NCI-H82 treated with DMSO at 0.1 percent for 48 hours (cell line): ENCODE data around the gene NACC1.

Experiments
- DNase-seq: peaks from one replicate; lab custom pipeline; 2025; ENCODE audit not compliant: unreplicated experiment; lab: John Stamatoyannopoulos, UW

The NACC1 gene

GRCh38 chr19:13099073-13099999 lies 18.7 kb upstream of the NACC1 start:
- DNase-seq, result no peak

DNA sequence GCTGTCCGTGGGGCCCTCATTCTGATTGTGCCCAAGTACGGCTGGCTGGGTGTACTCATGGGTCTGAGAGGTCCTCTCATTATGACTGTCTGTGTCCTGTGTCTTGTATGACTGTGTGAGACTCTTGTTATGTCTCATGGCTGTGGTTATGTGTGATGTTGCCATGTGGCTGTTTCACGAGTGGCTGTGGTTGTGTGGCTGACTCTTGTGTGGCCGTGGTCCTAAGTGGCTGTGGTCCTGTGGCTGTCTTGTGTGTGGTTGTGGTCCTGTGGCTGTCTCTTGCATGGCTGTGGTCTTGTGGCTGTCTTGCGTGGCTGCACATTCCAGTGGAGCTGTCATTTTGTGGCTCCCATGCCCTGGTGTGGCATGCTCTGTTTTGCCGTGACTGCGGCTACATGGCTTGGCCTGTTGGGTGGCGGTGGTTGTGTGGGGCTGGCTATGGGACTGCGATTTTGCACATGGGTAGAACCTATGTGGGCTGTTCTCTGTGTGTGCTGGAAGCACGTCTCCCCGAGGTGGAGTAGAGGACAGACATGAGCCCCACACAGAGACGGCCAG lies 18.0 kb upstream of the NACC1 start:
- DNase-seq, result no peak

- DNase-seq, result no peak
Measured at GRCh38 chr19:13100841-13101589, 17.0 kb upstream of the NACC1 start.

DNA sequence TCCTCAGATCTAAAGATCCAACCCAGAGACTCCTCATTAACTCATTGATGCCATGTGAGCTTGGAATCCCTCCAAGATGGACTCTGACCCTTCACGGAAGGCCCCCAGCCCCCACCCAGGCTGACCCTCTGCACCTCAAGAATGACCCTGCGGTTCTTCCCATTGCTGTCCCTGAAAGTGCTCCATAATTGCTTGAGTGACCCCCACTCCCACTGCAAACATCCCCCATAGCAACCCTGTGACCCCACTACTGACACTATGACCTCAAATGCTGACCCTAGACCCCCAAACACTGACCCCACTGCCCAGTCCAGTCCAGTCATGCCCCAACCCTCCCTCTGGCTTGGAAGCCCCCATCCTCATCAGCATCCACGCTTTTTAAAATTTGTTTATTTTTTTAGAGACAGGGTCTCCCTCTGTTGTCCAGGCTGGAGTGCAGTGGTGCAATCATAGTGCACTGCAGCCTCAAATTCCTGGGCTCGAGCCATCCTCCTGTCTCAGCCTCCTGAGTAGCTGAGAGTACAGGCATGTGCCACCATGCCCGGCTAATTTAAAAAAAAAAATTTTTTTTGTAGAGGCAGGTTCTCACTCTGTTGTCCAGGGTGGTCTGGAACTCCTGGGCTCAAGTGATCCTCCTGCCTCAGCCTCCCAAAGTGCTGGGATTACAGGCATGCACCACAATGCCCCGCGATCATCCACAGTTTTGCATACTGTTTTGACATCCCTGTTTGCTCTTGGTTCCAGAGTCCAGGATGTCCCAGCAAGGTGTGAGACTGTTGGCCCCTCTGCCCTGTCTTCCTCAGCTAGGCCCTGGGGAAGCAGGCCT lies 16.3 kb upstream of the NACC1 start:
- no peak for DNase-seq

DNA sequence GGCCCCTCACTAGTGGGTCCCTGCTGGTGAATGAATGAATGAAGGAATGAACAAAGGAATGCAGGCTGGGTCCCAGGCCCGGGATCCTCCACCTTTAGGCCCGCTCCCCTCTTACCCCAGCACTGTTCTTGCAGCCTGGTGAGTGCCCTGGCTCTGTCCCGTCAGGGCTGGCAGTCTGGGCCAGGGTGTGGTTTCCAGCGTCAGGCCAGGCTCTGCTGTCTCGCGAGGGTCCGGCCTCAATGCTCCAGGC lies 15.7 kb upstream of the NACC1 start:
- no peak for DNase-seq

- no peak for DNase-seq
Measured at GRCh38 chr19:13102666-13103580, 15.1 kb upstream of the NACC1 start, which contains the start of gene LYL1. Gene LYL1 (minus strand): TSS chr19:13102858. CDS start chr19:13101171, 1,687 bp downstream.

DNA sequence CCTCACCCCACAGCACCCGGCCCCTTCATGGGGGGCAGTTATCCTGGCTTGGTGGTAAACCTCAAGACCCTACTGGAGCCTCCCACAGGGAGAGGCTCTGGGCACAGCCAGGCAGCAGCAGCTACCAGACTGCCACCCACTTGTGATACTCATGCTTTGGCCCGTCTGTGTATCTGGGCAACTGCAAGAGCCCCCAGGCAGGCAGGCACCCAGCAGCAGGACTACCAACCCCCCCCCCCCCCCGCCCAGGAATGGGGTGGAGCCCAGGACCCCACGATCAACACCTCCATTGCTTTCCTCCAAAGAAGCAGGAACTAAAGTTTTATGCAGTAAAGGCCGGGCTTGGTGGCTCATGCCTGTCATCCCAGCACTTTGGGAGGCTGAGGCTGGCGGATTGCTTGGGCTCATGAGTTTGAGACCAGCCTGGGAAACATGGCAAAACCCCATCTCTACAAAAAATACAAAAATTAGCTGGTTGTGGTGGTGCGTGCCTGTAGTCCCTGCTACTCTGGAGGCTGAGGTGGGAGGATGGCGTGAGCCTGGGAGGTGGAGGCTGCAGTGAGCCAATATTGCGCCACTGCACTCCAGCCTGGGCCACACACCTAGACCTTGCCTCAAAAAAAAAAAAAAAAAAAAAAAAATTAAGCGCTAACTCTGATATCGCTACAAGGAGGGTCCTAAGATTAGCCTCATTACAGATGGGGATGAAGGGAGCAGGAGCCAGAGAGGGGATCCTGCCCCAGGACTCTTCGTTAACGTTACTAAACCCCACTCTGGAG lies 14.3 kb upstream of the NACC1 start:
- no peak for DNase-seq

- DNase-seq, result no peak
Measured at GRCh38 chr19:13104360-13104847, 13.7 kb upstream of the NACC1 start.

- DNase-seq, result no peak
Measured at GRCh38 chr19:13104848-13105711, 13.0 kb upstream of the NACC1 start.

GRCh38 chr19:13109361-13110098 lies 8.5 kb upstream of the NACC1 start:
- DNase-seq, result no peak

GRCh38 chr19:13110099-13110610 lies 7.9 kb upstream of the NACC1 start:
- no peak for DNase-seq

- no peak for DNase-seq
Measured at GRCh38 chr19:13112555-13112954, 5.5 kb upstream of the NACC1 start.

- DNase-seq, result no peak
Measured at GRCh38 chr19:13115936-13116281, 2.2 kb upstream of the NACC1 start.

DNA sequence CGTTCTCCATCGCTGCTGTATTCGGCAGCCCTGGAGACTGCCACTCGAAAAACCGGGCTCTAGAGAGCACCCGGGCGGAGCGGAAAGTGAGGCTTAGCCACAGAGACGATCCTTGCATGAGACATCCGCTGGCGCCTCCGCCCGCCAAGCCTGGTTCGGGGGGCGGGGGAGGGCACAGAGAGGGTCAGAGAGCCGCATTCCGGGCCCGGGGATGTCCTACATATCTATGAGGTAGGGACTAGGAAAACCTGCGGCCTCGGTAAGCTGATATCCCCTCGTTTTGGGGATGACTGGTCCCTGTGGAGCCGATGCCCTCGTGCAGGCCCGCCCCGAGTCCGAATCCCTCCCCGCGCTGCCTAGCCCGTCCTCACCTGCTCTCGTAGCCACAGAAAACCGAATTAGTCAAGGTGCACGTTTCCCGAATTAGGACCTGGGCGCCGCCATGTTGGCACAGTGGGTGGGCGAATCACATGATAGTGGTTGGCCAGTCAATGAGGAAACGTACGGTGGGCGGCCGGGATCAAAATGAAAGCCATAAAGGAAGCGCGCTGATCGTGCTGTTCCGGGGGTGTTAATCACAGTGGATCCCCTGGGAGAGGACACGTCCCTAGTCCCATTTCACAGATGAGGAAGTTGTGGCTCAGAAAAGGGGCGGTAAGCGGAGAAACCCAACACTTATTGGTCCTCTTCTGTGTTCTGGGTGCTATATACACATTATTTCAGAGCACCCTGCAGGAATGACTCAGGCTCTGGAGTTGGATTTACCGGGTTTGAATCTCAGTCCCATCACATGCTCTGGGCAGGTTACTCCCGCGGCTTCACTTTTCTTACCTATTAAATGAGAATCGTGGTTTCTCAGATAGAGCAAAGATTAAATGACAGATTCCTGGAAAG lies 1.5 kb upstream of the NACC1 start, which contains the start of gene TRMT1:
TRMT1 (minus strand) TSS at position 459 of the 894 bp plus-strand sequence; CDS start at position 118, 341 bp downstream.
- DNase-seq, result peak; percentile 88

GRCh38 chr19:13117176-13117771 lies 790 bp upstream of the NACC1 start:
- DNase-seq, result no peak
